GM18519 (cell line): Measurements from ENCODE around the gene NPFFR1.

Source experiments
- ATAC-seq: cut with Tn5 transposase; IDR thresholded peaks from one replicate; pipeline ENCODE4 v1.9.1; 2021; ENCODE audit warnings: mild to moderate bottlenecking, moderate library complexity; ENCODE audit not compliant: unreplicated experiment, low FRiP score

NPFFR1 gene

DNA sequence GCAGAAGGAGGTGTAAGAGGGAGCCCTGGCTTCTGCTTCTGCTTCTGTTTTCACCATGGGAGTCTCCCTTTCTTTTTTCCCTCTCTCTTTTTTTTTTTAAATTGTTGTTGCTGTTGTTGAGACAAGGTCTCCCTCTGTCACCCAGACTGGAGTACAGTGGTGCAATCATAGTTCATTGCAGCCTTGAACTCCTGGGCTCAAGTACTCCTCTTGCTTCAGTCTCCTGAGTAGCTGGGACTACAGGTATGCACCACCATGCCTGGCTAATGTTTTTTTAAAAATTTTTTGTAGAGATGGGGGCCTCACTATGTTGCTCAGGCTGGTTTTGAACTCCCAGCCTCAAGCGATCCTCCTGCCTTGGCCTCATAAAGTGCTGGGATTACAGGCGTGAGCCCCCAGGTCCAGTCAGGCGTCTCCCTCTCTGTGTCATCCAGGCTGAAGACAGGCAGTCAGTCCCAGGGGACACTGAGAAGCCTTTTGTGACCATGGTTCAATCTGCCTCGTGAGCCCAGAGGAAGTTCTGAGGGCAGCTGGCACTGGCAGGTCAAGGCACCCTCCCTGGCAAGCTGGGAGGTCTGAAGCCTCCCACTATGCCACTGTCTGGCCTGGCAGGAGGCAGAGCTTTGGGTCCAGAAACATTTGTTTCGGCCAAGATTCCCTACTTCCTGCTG, 33.6 kb upstream of the NPFFR1 start:
- ATAC-seq = no peak

DNA sequence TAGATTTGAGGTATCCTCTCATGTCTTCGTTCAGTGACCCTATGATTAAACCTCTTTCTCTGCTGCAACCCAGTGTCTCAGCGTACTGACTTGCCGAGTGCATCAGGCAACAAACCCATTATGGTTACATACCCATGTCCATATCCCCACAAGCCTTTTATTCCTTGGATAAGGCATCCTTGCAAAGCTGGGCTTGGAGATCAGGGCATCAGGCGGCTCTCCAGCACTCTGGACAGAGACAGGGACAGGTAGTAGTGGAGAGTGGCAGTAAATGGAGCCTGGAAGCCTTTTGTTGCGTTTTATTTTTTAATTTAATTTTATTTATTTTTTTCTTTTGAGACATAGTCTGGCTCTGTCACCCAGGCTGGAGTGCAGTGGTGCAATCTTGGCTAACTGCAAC, 32.0 kb upstream of the NPFFR1 start:
- no peak for ATAC-seq

DNA sequence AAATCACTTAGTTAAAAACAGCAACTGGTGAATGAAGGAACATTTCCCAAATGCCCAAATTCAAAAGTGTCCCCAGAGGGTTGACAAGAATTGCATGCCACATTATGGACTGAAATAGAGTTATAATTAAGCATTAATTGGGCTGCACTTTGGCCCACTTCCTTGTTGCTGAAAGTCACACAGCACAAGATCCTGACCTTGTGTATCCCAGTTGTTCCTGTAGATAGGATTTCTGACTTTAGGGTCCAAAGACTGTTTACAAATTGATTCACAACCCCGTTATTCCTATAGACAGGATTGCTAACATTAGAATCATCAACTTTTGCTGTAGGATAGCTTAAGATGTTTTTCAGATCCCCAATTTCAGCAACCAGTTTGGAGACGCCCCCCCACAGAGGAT, 31.5 kb upstream of the NPFFR1 start:
- no peak for ATAC-seq

DNA sequence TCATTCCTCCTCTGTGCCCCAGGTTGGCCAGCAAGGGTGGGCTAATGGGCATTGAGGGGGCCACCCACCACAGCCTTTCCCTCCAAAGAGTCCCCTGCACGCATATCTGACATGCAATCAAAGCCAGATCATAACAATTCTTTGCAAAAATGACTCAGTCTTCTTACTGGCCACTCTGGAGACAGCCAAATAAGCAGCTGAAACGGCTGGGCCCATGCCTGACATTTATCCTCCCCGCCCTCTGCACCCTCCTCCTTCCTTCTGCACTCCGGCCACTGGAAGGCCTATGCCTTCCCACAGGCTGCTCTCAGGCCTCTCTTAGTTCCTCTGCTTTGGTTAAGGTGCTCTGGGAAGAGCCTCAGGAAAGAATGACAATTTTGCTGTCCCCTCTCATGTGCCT, 29.2 kb upstream of the NPFFR1 start:
- ATAC-seq = no peak

DNA sequence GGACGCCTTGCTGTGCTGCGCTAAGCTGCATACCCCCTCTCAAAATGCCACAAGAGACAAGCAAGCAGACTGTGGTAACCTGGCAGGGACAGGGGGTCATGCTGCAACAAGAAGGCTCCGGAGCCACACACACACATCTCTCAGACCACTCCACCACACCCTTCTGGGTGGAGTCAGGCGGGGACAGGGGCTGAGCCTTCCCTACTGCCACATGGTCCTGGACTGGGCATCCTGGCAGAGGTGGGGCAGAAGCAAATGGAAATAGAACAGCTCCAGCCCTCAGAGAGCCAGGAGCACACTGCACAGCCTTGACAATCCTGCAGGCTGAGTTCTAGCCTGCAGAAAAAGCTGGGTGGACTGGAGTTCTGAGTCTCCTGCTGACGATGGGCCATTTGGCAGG, 28.4 kb upstream of the NPFFR1 start:
- no peak for ATAC-seq

DNA sequence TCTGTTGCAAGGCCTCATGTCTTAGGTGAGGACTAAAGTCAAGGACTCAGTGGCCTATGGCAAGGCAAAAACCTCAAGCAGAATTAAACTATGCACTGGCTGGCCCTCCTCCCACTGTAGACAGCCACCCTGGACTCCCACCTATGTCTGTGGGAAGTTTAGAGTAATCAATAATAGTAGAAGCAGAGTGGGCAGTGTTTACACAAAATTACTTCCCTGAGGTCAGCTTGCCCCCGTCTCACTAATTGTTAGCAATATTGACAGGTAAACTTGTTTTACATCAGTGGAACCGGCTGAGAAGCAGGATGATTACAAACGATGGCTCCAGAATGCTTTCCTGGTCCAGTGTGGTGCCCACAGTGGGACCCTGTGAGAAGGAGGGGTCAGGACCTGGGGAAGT, 27.9 kb upstream of the NPFFR1 start:
- no peak for ATAC-seq

DNA sequence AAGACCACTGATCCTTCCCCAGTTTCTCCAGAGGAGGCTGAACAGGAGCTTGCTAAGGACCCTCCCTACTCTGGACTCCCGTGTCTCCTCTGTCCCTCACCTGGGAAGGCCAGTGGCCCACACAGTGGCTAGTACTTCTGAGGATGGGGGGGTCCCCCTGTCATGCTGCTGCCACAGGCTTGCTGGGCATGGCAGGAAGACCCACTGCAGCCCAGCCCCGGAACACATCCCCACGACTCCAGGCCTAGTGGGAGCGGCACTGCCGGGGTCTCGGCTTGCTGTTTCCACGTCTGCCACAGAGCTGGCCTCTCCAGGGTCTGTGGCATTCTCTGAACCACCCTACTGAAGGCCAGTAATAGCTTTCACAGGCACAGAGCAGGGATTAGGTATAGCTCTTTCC, 25.9 kb upstream of the NPFFR1 start:
- no peak for ATAC-seq

DNA sequence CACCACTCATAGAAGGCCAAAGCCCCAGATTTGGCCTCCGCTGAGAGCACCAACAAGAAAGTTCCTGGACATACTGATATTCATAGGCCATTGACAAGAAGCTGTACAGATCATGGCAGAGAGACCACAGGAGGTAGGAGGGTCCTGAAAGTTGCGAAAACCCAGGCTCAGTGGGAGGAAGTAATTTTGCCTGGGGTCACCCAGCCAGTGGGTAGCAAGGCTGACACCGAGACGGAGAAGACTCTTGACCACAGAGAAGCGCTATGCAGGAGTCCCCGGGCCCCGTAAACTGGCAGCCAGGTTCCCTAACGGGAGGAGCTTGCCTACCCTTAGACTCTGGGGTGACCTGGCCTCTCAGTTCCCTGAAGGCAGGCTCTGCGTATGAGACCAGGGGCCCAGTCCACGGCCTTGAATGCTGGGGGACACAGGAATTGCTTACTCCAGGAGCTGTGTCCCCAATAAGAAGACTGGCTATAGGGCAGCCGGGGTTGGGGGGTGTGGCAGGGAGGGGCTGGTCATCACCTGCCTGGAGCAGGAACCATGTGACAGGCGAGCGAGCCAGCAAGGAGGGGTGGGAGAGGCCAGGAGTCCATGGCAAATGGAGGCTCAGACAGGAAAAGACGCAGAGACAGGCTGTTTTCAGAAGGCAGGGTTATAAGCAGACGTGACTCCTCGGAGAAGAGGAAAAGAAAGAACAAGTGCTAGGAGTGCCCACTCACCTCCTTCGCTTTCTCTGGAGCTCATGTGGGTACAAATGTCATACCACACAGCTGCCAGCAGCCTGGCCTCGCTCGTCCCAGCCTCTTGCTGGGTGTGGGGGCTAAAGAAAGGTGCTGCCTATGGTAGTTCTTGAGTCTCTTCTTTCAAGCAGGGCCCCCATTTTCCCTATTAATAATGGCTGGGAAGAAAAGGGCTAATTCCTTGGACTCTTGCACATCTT, 24.6 kb upstream of the NPFFR1 start:
- ATAC-seq = no peak

DNA sequence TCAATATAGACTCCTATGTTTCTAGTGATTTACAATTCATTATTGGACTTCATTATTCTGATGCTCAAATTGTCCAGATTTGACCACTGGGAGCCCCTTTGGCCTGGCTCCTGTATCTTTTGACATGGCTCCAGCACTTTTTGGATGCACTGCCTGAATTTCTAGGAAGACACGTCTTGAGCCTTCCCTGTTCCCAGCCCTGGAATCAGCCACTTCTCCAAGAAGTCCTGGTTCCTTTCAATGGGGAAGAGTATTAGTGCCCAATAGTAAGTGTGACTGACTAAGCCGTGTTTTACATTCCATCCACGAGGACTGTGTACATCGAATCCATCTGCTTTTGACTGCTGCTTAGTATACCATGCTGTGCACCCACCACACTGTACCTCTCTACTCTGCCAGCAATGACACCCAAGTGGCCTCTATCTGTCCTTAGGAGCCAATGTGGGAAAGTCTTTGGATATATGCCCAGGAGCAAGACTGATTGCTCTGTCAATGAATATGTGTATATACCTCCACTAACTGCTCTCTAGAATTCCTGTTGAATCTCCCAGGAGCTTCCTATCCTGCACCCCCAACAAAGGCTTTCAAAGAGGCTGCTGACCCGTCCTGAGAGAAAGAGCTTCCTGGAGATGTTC, 23.2 kb upstream of the NPFFR1 start:
- no peak for ATAC-seq

DNA sequence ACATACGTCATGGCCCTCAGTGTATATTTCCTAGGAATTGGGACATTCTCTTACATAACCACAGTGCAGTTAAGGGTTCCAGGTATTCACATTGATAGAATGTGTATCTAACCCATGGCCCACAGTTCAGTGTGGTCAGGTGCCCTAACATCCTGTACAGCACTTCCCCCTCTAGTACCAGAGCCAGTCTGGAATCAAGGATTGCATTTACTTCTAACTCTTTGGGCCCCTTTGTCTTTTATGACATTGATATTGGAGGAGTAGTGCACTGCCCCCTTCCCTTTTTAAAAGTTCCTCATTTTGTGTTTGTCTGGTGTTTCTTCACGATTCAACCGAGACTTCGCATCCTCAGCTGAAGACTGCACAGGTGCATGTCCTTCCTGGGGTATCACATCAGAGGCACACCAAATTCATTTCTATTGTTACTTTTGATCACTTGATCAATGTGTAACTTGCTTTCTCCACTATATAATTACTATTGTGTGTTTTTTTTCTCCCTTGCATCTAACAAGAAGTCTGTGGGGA, 22.4 kb upstream of the NPFFR1 start:
- no peak for ATAC-seq

DNA sequence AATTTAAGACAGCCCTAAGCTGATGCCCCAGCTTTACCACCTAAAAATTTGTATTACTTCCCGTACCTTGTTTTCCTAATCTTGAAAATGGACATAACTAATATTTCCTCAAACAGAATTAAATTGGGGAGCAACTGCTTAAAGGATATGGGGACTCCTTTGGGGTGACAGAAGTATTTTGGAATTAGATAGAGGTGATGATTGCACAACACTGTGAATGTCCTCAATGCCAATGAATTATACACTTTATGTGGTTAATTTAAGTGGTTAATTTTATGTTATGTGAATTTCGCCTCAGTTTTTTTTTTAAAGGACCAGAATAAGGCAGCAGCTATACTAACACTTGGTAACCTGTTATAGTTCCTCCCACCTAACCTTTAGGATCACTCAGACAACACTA, 19.9 kb upstream of the NPFFR1 start:
- ATAC-seq = no peak

DNA sequence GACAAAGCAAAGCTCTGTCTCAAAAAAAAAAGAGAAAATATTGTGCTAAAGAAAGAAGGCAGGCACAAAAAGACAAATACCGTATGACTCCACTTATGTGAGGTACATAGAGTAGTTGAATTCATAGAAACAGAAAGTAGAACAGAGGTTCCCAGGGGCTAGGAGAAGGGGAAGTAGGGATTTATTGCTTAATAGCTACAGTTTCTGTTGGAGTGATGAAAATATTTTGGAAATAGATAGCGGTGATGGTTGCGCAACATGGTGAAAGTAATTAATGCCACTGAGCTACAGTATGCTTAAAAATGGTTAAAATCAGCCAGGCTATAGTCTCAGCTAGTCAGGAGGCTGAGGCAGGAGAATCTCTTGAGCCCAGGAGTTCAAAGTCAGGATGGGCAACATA, 18.5 kb upstream of the NPFFR1 start:
- ATAC-seq = no peak

DNA sequence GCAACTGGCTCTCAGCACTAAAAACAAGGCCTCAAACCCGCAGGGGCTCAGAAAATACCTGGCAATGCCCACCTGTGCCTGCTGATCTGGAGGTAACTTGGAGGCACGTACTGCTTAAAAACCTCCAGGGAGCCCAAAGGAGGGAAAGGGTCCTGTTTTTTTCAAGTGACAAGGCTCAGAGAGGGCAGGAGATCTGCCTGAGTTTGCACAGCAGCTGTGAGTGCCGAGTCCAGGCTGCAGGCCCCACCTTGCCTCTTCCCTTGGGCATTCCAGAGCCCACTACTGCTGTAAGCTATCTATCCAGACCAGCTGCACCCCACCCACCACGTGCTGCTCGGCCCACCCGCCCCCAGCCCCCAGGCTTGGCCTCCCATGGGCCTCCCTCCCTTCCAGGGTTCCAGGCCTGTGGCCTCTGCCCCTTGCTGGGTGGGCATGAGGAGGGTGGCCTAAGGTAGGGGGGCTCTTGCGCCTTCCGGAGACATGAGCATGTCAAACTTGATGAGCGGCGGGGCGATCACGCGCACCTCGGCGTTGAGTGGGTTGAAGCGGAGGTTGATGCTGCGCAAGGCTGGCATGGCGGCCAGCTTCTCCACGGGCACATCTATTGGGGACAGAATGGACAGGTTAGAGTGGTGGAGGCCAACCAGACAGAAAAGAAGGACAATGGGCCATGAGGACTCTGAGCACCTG, 17.2 kb upstream of the NPFFR1 start:
- ATAC-seq = no peak

DNA sequence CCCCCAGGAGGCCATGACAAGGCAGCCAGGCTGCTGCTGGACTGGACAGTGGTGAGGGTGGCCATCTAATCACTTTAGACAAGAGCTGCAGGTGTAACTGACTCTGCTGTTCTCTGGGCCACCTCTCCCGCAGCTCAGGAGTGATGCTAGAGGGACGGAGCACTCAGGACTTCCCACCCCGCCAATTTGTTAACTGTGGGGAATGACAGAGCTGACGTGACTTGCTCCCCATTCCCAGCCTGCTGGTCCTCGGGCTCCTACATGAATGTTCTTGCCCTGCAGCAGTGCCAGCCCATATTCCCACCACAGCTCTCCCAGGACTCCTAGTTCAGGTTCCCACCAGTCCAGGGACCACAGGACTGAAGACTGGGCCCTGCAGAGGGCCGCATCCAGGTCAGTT, 16.7 kb upstream of the NPFFR1 start:
- no peak for ATAC-seq

DNA sequence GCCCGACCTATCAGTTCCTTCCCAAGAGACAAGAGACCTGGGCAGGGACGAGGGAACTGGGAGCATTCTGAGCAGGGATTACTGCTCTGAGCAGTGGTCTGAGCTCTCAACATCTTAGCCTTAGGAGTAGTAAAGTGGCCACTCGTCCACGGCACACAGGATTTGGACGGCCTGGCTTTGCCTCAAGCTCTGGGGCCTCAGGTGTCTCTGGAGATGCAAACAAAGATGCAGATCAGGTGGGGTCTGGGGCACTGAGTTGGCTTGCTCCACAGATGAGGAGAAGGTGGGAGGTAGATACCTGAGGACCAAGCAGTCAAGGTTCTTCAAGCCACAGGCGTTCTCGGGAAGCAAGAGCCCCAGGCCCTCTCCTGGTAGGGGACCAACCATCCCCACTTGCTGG, 16.1 kb upstream of the NPFFR1 start:
- ATAC-seq = no peak

DNA sequence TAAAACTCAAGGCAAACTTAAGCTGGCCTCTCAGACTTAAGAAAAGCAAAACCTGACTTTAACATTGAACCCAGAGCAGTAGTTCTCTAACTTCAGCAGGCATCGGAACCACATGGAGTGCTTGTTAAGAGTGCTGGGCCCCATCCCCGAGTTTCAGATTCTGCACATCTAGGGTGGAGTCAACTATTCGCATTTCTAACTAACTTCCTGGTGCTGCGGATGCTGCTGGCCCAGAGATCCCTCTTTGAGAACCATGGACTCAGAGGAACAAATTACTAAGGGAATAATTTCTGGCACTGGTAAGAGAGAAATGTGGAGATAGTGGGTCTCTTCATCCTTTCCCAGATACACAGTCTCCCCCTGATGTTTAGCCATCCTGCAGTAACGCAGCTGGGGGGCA, 14.6 kb upstream of the NPFFR1 start:
- no peak for ATAC-seq

DNA sequence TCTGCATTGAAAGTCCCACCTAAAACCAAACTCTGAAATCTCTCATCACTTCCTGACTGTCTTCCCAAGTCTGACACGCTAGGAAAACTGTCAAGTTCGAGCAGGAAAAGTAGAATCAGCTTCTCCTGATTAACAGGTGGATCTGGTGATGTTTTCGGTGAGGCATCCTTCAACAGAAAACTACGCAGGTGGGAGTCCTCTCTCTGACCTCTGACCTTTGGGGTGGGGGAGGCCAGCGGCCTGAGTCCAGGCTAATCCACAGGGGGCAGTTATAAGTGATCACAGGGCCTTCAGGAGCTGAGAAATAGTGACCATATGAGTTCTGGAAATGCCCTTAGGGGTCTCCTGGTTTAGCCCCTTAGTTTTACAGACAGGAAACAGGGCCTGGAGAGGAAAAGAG, 13.4 kb upstream of the NPFFR1 start:
- ATAC-seq = no peak

DNA sequence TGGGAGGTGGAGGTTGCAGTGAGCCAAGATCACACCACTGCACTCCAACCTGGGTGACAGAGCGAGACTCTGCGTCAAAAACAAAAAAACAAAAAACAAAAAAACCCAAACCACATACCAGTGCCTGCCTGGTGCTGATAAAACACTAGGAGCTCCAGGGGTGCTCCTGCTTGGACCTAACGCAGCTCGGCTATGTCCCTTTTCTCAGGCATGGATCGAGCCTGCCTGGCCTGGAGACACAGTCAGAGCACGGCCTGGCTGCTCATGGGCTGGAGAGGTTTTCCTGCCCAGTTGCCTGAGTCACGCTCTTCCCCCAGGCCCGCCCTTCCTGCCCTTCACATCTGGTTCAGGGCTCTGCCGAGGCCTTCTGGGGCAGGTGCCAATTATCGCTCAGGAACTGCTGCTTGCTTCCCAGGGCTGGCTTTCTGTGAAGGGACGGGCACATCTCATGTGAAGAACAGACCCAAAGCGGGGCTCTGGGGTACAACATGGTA, 12.6 kb upstream of the NPFFR1 start:
- no peak for ATAC-seq

DNA sequence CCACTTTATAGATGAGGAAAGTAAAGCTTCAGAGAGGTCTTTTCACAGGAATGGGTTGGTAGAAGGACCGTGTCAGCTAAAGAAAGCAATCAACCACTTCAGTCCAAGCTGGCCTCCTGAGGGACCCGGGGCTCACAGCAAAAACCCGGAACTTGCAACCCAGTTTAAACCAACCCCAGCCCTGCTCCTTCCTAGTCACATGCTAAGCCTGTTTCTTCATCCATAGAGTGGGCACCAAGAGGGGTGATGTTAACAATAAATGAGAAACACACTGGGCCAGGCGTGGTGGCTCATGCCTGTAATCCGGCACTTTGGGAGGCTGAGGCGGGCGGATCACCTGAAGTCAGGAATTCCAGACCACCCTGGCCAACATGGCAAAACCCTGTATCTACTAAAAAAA, 12.1 kb upstream of the NPFFR1 start:
- no peak for ATAC-seq

DNA sequence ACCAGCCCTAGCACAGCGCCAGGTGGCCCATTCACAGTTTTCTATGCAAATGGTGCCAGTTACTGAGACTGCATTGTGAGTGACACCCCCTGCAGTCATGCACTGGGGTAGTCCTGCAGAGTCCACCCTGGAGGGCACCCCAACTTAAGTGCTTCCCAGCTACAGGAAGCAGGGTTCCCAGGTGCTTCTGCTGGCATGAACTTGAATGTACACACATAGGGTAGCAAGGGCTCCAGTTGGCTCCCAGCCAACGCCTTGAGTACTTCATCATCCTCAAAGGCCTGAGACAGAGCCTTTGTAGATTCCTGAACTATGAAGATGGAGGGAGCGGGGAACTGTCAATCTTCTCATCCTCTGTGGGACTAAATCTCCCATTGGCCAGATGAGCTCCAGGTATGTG, 11.5 kb upstream of the NPFFR1 start:
- ATAC-seq = no peak
